ENCODE measurements around the gene VPREB3. TPM values are rescaled to one million over a fixed set of nuclear protein-coding genes. Genes with fewer than 3 reads are reported as not detected.

The VPREB3 gene
- 1 to 10 TPM in 4 of 10 donors, under 1 TPM in 5, not detected in 1; 0.26 to 1.4 (median 0.84) TPM for polyA plus RNA-seq (ENCODE audit: insufficient read length in 10 of 10)
- long read RNA-seq, donor 1: 0 reads
- long read RNA-seq, donor 2: 0 reads
- long read RNA-seq, donor 3: 0 reads
- long read RNA-seq, donor 4: 0 reads
- long read RNA-seq, donor 5: 0 reads
- long read RNA-seq, donor 6, partial matches to known transcripts: 0 of 2 reads
- long read RNA-seq, donor 6, other reads (novel, unspliced or antisense): 0 of 2 reads
- long read RNA-seq, donor 7: 0 reads
- long read RNA-seq, donor 8: 0 reads
- long read RNA-seq, donor 9: 0 reads

GRCh38 chr22:23754220-23754919, at the start of gene VPREB3:
VPREB3 (minus strand) TSS chr22:23754425; CDS start chr22:23754363, 62 bp downstream.
- no peak for DNase-seq

- no peak for DNase-seq
Measured at GRCh38 chr22:23803001-23803819, 49.0 kb upstream of the VPREB3 start.

- DNase-seq: no peak
Measured at GRCh38 chr22:23801886-23802377, 47.7 kb upstream of the VPREB3 start.

- DNase-seq: no peak
Measured at GRCh38 chr22:23801238-23801821, 47.1 kb upstream of the VPREB3 start.

GRCh38 chr22:23800297-23801237, 46.3 kb upstream of the VPREB3 start:
- no peak for DNase-seq

GRCh38 chr22:23796461-23796860, 42.2 kb upstream of the VPREB3 start:
- peak; percentile 37 to 83 (median 56) for DNase-seq

- no peak for DNase-seq
Measured at GRCh38 chr22:23793326-23793725, 39.1 kb upstream of the VPREB3 start.

- DNase-seq: no peak
Measured at GRCh38 chr22:23791738-23792645, 37.8 kb upstream of the VPREB3 start.

- peak; percentile 60 to 90 (median 78) for DNase-seq
Measured at GRCh38 chr22:23790819-23791737, 36.9 kb upstream of the VPREB3 start.

GRCh38 chr22:23789638-23790037, 35.4 kb upstream of the VPREB3 start:
- DNase-seq: no peak

GRCh38 chr22:23789121-23789520, 34.9 kb upstream of the VPREB3 start:
- no peak for DNase-seq

GRCh38 chr22:23787910-23788309, 33.7 kb upstream of the VPREB3 start:
- DNase-seq: no peak

- no peak for DNase-seq
Measured at GRCh38 chr22:23787600-23787896, 33.3 kb upstream of the VPREB3 start.

- peak; percentile 94 to 97 (median 95) for DNase-seq
Measured at GRCh38 chr22:23786752-23787599, 32.8 kb upstream of the VPREB3 start, which contains the start of gene SMARCB1. SMARCB1 (plus strand) TSS chr22:23786966; CDS start chr22:23787170, 204 bp downstream.

GRCh38 chr22:23786261-23786710, 32.1 kb upstream of the VPREB3 start:
- no peak for DNase-seq

GRCh38 chr22:23784215-23784732, 30.0 kb upstream of the VPREB3 start:
- DNase-seq: no peak
